Stomach (tissue), 9 donors: ENCODE measurements around the gene TNFRSF14. TPM values are rescaled to one million over a fixed set of nuclear protein-coding genes. Genes with fewer than 3 reads are reported as not detected.

Experiments used
- DNase-seq, 2 donors: peaks; one replicate each; pipeline versions ENCODE4 v3.0.0 to v3.0.0-alpha.2; 2013 to 2019
- H3K27ac ChIP-seq, 5 donors: fragments of 200-600 bp in 4 of 5; sonication (generic) in 4 of 5; one replicate each; pipeline ENCODE4 v1.5.1; 2013 to 2019; ENCODE audit warnings: mild to moderate bottlenecking in 1 of 5, moderate library complexity in 1 of 5
- H3K27me3 ChIP-seq, 3 donors: fragments of 200-600 bp; sonication (generic); one replicate each; pipeline ENCODE4 v1.5.1; 2017 to 2019; ENCODE audit warnings: mixed run types in 1 of 3
- H3K36me3 ChIP-seq, 4 donors: fragments of 200-600 bp; sonication (generic); 1 replicate in 3 of 4; 2 replicates in 1 of 4; pipeline ENCODE4 v1.5.1; 2016 to 2019
- H3K4me1 ChIP-seq, 4 donors: fragments of 200-600 bp; sonication (generic); one replicate each; pipeline ENCODE4 v1.5.1; 2016 to 2019
- H3K4me3 ChIP-seq, 4 donors: fragments of 200-600 bp; sonication (generic) in 3 of 4; one replicate each; pipeline ENCODE4 v1.5.1; 2016 to 2019; ENCODE audit warnings: mild to moderate bottlenecking in 1 of 4
- H3K9me3 ChIP-seq, 4 donors: fragments of 200-600 bp; sonication (generic); one replicate each; pipeline ENCODE4 v1.5.1; 2016 to 2019
- CTCF ChIP-seq, 7 experiments: fragments of 450-650 bp in 4 of 7; fragments of 200-600 bp in 3 of 7; sonication (generic) in 3 of 7; IDR thresholded peaks; one replicate each; pipeline ENCODE4 v1.5.1; 2016 to 2019; ENCODE audit warnings: antibody characterized with exemption in 7 of 7, control low read depth in 2 of 7, mild to moderate bottlenecking in 1 of 7
- EP300 ChIP-seq: sonication (generic); formaldehyde crosslinking; IDR thresholded peaks from one replicate; pipeline ENCODE4 v1.6.1; 2017; ENCODE audit warnings: antibody characterized with exemption
- POLR2A ChIP-seq, 4 donors: fragments of 450-650 bp; IDR thresholded peaks; one replicate each; pipeline ENCODE4 v1.6.1; 2016; ENCODE audit warnings: antibody characterized with exemption in 4 of 4, control low read depth in 2 of 4, mild to moderate bottlenecking in 1 of 4, moderate library complexity in 1 of 4
- POLR2AphosphoS5 ChIP-seq, 3 donors: sonication (generic); formaldehyde crosslinking; IDR thresholded peaks; one replicate each; pipeline ENCODE4 v1.6.1; 2016; ENCODE audit warnings: antibody characterized with exemption in 3 of 3
- WGBS, 5 donors: extraction: QIAGEN DNeasy Blood & Tissue Kit in 3 of 5; methylation state at CpG; one replicate each; pipeline versions ENCODE4 v1.1.5 to v1.1.7; 2013 to 2018; 5-methylcytosine and 5-hydroxymethylcytosine counted together
- intact Hi-C: fragments of 100-400 bp; cut with DNase I; formaldehyde crosslinking; loops from one replicate; pipeline ENCODE4 v1.15.1; 2023; ENCODE audit warnings: low total_unique reads
- polyA plus RNA-seq, 3 donors: library from polyadenylated mRNA; stranded (reverse); fragments of 200-250 nt; gene quantifications; one replicate each; pipeline ENCODE4 v1.2.3, GENCODE V29; 2013
- total RNA-seq, 5 donors: library from RNA; depleted of rRNA; stranded (reverse); fragments of >200 nt; gene quantifications; one replicate each; pipeline versions ENCODE4 v1.1.0 to v1.2.3, GENCODE V29; 2014 to 2016
- donor health status: healthy with polysubstance abuse.
- donor health status: Bipolar disorder and iron deficiency.
- donor health status: healthy.

TNFRSF14 gene
- total and polyA plus RNA-seq, 8 donors, result 33.2 to 413 (median 103) TPM

GRCh38 chr1:2508751-2509150 lies 47.4 kb upstream of the TNFRSF14 start:
- intact Hi-C loops, result no loop called here
- H3K9me3 ChIP-seq, result no peaks in the 10 kb centered on the region
- peaks cover 57 to 67% (median 65%) of the 10 kb centered on the region in 4 donors for H3K36me3 ChIP-seq
- DNase-seq, result no peak
- peaks cover 4 to 28% (median 26%) of the 10 kb centered on the region in 3 donors for H3K27me3 ChIP-seq
- WGBS, 5 donors, result 93 to 95% (median 94%) methylated on average over 23 to 29 of the region's 29 CpGs
- no peak overlapping the region for H3K4me3 ChIP-seq
- H3K27ac ChIP-seq, result no peak overlapping the region
- H3K4me1 ChIP-seq, result peaks cover 0 to 32% (median 4%) of the 10 kb centered on the region in 4 donors
- TF ChIP-seq POLR2AphosphoS5 (IDR thresholded peaks at IDR 0.05) (no peak), EP300 (no peak), CTCF (IDR thresholded peaks at IDR 0.05) (no peak), POLR2A (IDR thresholded peaks at IDR 0.05) (no peak)

- Histone ChIP-seq H3K4me1 (peaks cover 0 to 23% (median 2%) of the 10 kb centered on the region in 4 donors), H3K27me3 (peaks cover 0 to 19% (median 18%) of the 10 kb centered on the region in 3 donors), H3K4me3 (no peak overlapping the region), H3K9me3 (no peaks in the 10 kb centered on the region), H3K27ac (no peak overlapping the region), H3K36me3 (peaks cover 64 to 76% (median 73%) of the 10 kb centered on the region in 4 donors)
- no peak for DNase-seq
- intact Hi-C loops, result no loop called here
- TF ChIP-seq EP300 (no peak), CTCF (IDR thresholded peaks at IDR 0.05) (no peak), POLR2AphosphoS5 (IDR thresholded peaks at IDR 0.05) (no peak), POLR2A (IDR thresholded peaks at IDR 0.05) (no peak)
- WGBS, 5 donors, result 82 to 93% (median 84%) methylated on average over 10 to 11 of the region's 11 CpGs
These were observed 46.6 kb upstream of the TNFRSF14 start for GRCh38 chr1:2509589-2509988.

- Histone ChIP-seq H3K4me3 (no peak overlapping the region), H3K4me1 (peaks cover 0 to 14% (median under 1%) of the 10 kb centered on the region in 4 donors), H3K9me3 (no peaks in the 10 kb centered on the region), H3K27me3 (peaks cover 0 to 10% (median 8%) of the 10 kb centered on the region in 3 donors), H3K36me3 (peaks cover 71 to 85% (median 83%) of the 10 kb centered on the region in 4 donors), H3K27ac (no peak overlapping the region)
- no peak for TF ChIP-seq EP300
- DNase-seq, result no peak
- intact Hi-C loops, result no loop called here
- 87 to 94% (median 93%) methylated on average over 21 to 27 of the region's 27 CpGs for WGBS, 5 donors
These were observed 45.6 kb upstream of the TNFRSF14 start for GRCh38 chr1:2510366-2511155.

- DNase-seq, result no peak
- Histone ChIP-seq H3K4me1 (no peaks in the 10 kb centered on the region), H3K27ac (no peak overlapping the region), H3K36me3 (peaks cover 91 to 100% (median 100%) of the 10 kb centered on the region in 4 donors), H3K27me3 (no peaks in the 10 kb centered on the region), H3K9me3 (no peaks in the 10 kb centered on the region), H3K4me3 (no peak overlapping the region)
- intact Hi-C loops, result no loop called here
- 90 to 96% (median 94%) methylated on average over 21 to 31 of the region's 31 CpGs for WGBS, 5 donors
- TF ChIP-seq CTCF (IDR thresholded peaks at IDR 0.05) (no peak), POLR2AphosphoS5 (IDR thresholded peaks at IDR 0.05) (no peak), EP300 (no peak), POLR2A (IDR thresholded peaks at IDR 0.05) (no peak)
These were observed 43.2 kb upstream of the TNFRSF14 start for GRCh38 chr1:2512862-2513421.
